ENCODE data around the gene RAB42.

RAB42 gene

DNA sequence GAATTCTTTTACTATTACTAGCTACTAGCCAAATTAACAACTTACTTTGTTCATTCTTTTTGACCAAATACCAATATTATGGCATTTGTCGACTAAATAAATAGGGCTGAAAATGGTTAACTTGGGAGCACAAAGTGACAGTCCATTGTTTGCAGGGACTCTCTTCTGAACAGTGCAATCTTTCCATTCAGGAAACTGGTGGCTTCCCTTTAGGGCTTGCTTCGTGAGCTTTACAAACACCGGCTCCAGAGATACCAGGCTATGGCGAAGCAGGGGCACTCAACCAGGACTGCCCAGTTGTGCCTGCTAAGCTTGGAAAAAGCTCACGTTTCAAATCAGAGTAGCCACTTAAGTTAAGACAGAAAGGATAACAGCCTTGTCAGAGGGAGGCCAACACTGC, 12.3 kb downstream of the RAB42 start:
- H2BK5ac ChIP-seq (ENCODE audit: low read depth, low read length, poor library complexity, severe bottlenecking) = no peak overlapping the region
- H3K4me2 ChIP-seq (ENCODE audit: low read length, poor library complexity, severe bottlenecking) = no peak overlapping the region
- H3K36me3 ChIP-seq (ENCODE audit: control insufficient read depth in 1 of 2, insufficient read depth in 2 of 2, low read depth in 1 of 2, low read length in 2 of 2) = peaks cover 41 to 48% of the 10 kb centered on the region in 2 experiments
- H3K9me3 ChIP-seq (ENCODE audit: control insufficient read depth, low read length) = no peaks in the 10 kb centered on the region
- H3K18ac ChIP-seq (ENCODE audit: low read depth in 1 of 2, low read length in 2 of 2) = no peak overlapping the region
- H3K9ac ChIP-seq (ENCODE audit: low read length) = no peak overlapping the region
- no peak overlapping the region for H4K91ac ChIP-seq (ENCODE audit: low read length)
- no peak overlapping the region for H2AK5ac ChIP-seq (ENCODE audit: low read length, severe bottlenecking)
- no peak overlapping the region for H4K8ac ChIP-seq (ENCODE audit: low read length)
- no peak overlapping the region for H3K14ac ChIP-seq (ENCODE audit: low read length in 2 of 2)
- no peak overlapping the region for H3K4ac ChIP-seq (ENCODE audit: low read depth in 1 of 2, low read length in 2 of 2)
- no peak overlapping the region for H2BK12ac ChIP-seq (ENCODE audit: low read length in 2 of 2)
- peaks cover 2% of the 10 kb centered on the region for H3K79me1 ChIP-seq (replicated peaks; ENCODE audit: low read length, poor library complexity, severe bottlenecking)
- H3K27me3 ChIP-seq (ENCODE audit: control insufficient read depth in 1 of 2, insufficient read depth in 1 of 2, low read length in 2 of 2) = no peaks in the 10 kb centered on the region
- DNase-seq = no peak
- H2BK120ac ChIP-seq (ENCODE audit: low read depth, low read length) = no peak overlapping the region
- H3K4me1 ChIP-seq (ENCODE audit: control insufficient read depth, insufficient read depth, low read depth, low read length) = peaks cover 15% of the 10 kb centered on the region
- no peak overlapping the region for H3K27ac ChIP-seq (ENCODE audit: low read length, poor library complexity, severe bottlenecking)
- no peak overlapping the region for H3K23ac ChIP-seq (ENCODE audit: low read length in 2 of 2)
- H2BK15ac ChIP-seq (ENCODE audit: low read depth, poor library complexity, severe bottlenecking) = no peak overlapping the region
- no peak overlapping the region for H3K4me3 ChIP-seq (ENCODE audit: insufficient read depth in 1 of 2, low read depth in 1 of 2, low read length in 2 of 2)
- no peak overlapping the region for H2AFZ ChIP-seq (ENCODE audit: low read depth, low read length)
- WGBS = 92% methylated on average over 5 of the region's 5 CpGs

GRCh38 chr1:28604962-28605361, 12.9 kb downstream of the RAB42 start:
- Histone ChIP-seq H3K79me1 (replicated peaks; ENCODE audit: low read length, poor library complexity, severe bottlenecking) (peaks cover 2% of the 10 kb centered on the region), H2BK15ac (ENCODE audit: low read depth, poor library complexity, severe bottlenecking) (peak overlapping the region; percentile 8), H3K27me3 (ENCODE audit: control insufficient read depth in 1 of 2, insufficient read depth in 1 of 2, low read length in 2 of 2) (no peaks in the 10 kb centered on the region), H4K8ac (ENCODE audit: low read length) (no peak overlapping the region), H3K4ac (ENCODE audit: low read depth in 1 of 2, low read length in 2 of 2) (no peak overlapping the region), H2AFZ (ENCODE audit: low read depth, low read length) (no peak overlapping the region), H3K9me3 (ENCODE audit: control insufficient read depth, low read length) (no peaks in the 10 kb centered on the region), H3K4me1 (ENCODE audit: control insufficient read depth, insufficient read depth, low read depth, low read length) (peaks cover 13% of the 10 kb centered on the region), H3K9ac (ENCODE audit: low read length) (no peak overlapping the region), H3K23ac (ENCODE audit: low read length in 2 of 2) (no peak overlapping the region), H2BK5ac (ENCODE audit: low read depth, low read length, poor library complexity, severe bottlenecking) (no peak overlapping the region), H2BK120ac (ENCODE audit: low read depth, low read length) (no peak overlapping the region), H4K91ac (ENCODE audit: low read length) (no peak overlapping the region), H3K4me2 (ENCODE audit: low read length, poor library complexity, severe bottlenecking) (no peak overlapping the region), H2AK5ac (ENCODE audit: low read length, severe bottlenecking) (peak overlapping the region; percentile 18), H3K14ac (ENCODE audit: low read length in 2 of 2) (no peak overlapping the region), H2BK12ac (ENCODE audit: low read length in 2 of 2) (no peak overlapping the region), H3K27ac (ENCODE audit: low read length, poor library complexity, severe bottlenecking) (no peak overlapping the region), H3K18ac (ENCODE audit: low read depth in 1 of 2, low read length in 2 of 2) (no peak overlapping the region), H3K4me3 (ENCODE audit: insufficient read depth in 1 of 2, low read depth in 1 of 2, low read length in 2 of 2) (no peak overlapping the region), H3K36me3 (ENCODE audit: control insufficient read depth in 1 of 2, insufficient read depth in 2 of 2, low read depth in 1 of 2, low read length in 2 of 2) (peaks cover 43 to 52% of the 10 kb centered on the region in 2 experiments)
- no peak for DNase-seq
- WGBS = 54% methylated on average over 6 of the region's 6 CpGs

DNA sequence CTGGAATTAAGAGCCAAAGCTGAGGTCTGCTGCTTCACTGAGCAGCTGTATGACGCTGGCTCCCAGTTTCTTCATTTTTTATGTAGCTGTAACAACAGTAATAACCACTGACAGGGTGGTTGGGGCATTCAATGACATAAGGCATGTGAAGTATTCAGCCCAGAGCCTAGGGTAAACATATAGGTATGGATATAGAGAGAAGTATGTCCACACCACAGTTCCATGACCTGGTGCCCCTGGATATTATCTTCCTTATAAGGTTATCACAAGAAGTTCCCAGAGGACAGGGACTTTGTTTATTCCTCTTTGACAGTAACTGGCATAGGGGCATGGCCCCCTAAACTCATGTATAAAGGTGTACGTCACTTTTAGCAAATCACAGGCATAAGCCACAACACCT, 14.7 kb downstream of the RAB42 start:
- Histone ChIP-seq H2AK5ac (ENCODE audit: low read length, severe bottlenecking) (no peak overlapping the region), H3K4ac (ENCODE audit: low read depth in 1 of 2, low read length in 2 of 2) (no peak overlapping the region), H2AFZ (ENCODE audit: low read depth, low read length) (no peak overlapping the region), H3K4me2 (ENCODE audit: low read length, poor library complexity, severe bottlenecking) (no peak overlapping the region), H3K9ac (ENCODE audit: low read length) (no peak overlapping the region), H3K14ac (ENCODE audit: low read length in 2 of 2) (no peak overlapping the region), H4K91ac (ENCODE audit: low read length) (no peak overlapping the region), H2BK15ac (ENCODE audit: low read depth, poor library complexity, severe bottlenecking) (no peak overlapping the region), H3K36me3 (ENCODE audit: control insufficient read depth in 1 of 2, insufficient read depth in 2 of 2, low read depth in 1 of 2, low read length in 2 of 2) (peaks cover 52 to 67% of the 10 kb centered on the region in 2 experiments), H4K8ac (ENCODE audit: low read length) (no peak overlapping the region), H3K79me1 (replicated peaks; ENCODE audit: low read length, poor library complexity, severe bottlenecking) (peaks cover 2% of the 10 kb centered on the region), H3K18ac (ENCODE audit: low read depth in 1 of 2, low read length in 2 of 2) (no peak overlapping the region), H2BK5ac (ENCODE audit: low read depth, low read length, poor library complexity, severe bottlenecking) (no peak overlapping the region), H2BK12ac (ENCODE audit: low read length in 2 of 2) (no peak overlapping the region), H3K4me1 (ENCODE audit: control insufficient read depth, insufficient read depth, low read depth, low read length) (peaks cover 10% of the 10 kb centered on the region), H3K9me3 (ENCODE audit: control insufficient read depth, low read length) (no peaks in the 10 kb centered on the region), H3K27ac (ENCODE audit: low read length, poor library complexity, severe bottlenecking) (peak overlapping the region; percentile 54), H3K4me3 (ENCODE audit: insufficient read depth in 1 of 2, low read depth in 1 of 2, low read length in 2 of 2) (no peak overlapping the region), H2BK120ac (ENCODE audit: low read depth, low read length) (no peak overlapping the region), H3K27me3 (ENCODE audit: control insufficient read depth in 1 of 2, insufficient read depth in 1 of 2, low read length in 2 of 2) (no peaks in the 10 kb centered on the region), H3K23ac (ENCODE audit: low read length in 2 of 2) (no peak overlapping the region)
- WGBS = 72% methylated on average over 2 of the region's 2 CpGs
- no peak for DNase-seq

DNA sequence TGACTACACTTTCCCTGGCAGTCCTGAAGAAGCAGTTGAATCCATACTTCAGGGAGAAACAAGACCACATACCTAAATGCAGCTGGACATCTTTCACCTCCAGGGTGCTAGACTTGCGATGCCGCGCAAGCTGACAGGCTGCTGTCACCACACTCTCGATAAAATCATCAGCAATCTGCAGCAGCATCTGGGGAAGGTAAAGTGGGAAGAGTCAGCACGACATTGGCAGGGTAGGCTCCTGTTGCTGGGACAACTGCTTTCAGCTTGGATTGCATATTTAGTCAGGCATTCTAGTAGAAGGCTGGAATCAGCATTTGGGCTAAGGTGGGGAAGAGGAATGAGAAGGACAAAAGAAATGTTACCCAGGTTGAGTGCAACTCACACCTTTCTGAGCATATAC, 21.1 kb downstream of the RAB42 start:
- Histone ChIP-seq H2BK120ac (ENCODE audit: low read depth, low read length) (no peak overlapping the region), H3K36me3 (ENCODE audit: control insufficient read depth in 1 of 2, insufficient read depth in 2 of 2, low read depth in 1 of 2, low read length in 2 of 2) (peaks cover 32 to 64% of the 10 kb centered on the region in 2 experiments), H3K4ac (ENCODE audit: low read depth in 1 of 2, low read length in 2 of 2) (no peak overlapping the region), H4K91ac (ENCODE audit: low read length) (no peak overlapping the region), H3K9ac (ENCODE audit: low read length) (no peak overlapping the region), H3K18ac (ENCODE audit: low read depth in 1 of 2, low read length in 2 of 2) (no peak overlapping the region), H4K8ac (ENCODE audit: low read length) (no peak overlapping the region), H3K9me3 (ENCODE audit: control insufficient read depth, low read length) (no peaks in the 10 kb centered on the region), H3K14ac (ENCODE audit: low read length in 2 of 2) (no peak overlapping the region), H2BK12ac (ENCODE audit: low read length in 2 of 2) (no peak overlapping the region), H2BK5ac (ENCODE audit: low read depth, low read length, poor library complexity, severe bottlenecking) (no peak overlapping the region), H2AFZ (ENCODE audit: low read depth, low read length) (no peak overlapping the region), H3K79me1 (replicated peaks; ENCODE audit: low read length, poor library complexity, severe bottlenecking) (no peaks in the 10 kb centered on the region), H3K4me3 (ENCODE audit: insufficient read depth in 1 of 2, low read depth in 1 of 2, low read length in 2 of 2) (no peak overlapping the region), H3K4me2 (ENCODE audit: low read length, poor library complexity, severe bottlenecking) (no peak overlapping the region), H2AK5ac (ENCODE audit: low read length, severe bottlenecking) (no peak overlapping the region), H3K4me1 (ENCODE audit: control insufficient read depth, insufficient read depth, low read depth, low read length) (no peaks in the 10 kb centered on the region), H3K23ac (ENCODE audit: low read length in 2 of 2) (no peak overlapping the region), H3K27me3 (ENCODE audit: control insufficient read depth in 1 of 2, insufficient read depth in 1 of 2, low read length in 2 of 2) (no peaks in the 10 kb centered on the region), H2BK15ac (ENCODE audit: low read depth, poor library complexity, severe bottlenecking) (no peak overlapping the region), H3K27ac (ENCODE audit: low read length, poor library complexity, severe bottlenecking) (no peak overlapping the region)
- 94% methylated on average over 5 of the region's 5 CpGs for WGBS
- DNase-seq = no peak

Data from mesenchymal stem cell (in vitro differentiated cells and primary cell).